ENCODE results near the gene YTHDC1. TPM values are rescaled to one million over a fixed set of nuclear protein-coding genes. Genes with fewer than 3 reads are reported as not detected.

YTHDC1 gene

GRCh38 chr4:68264875-68265565 is 84.9 kb downstream of the YTHDC1 start:
- Histone ChIP-seq H3K79me1 (ENCODE audit: low read length) (no peaks in the 10 kb centered on the region), H4K5ac (ENCODE audit: low read length) (no peak overlapping the region), H3K4me3 (ENCODE audit: low read length) (no peak overlapping the region), H3K27me3 (ENCODE audit: insufficient read depth, low read length, poor library complexity) (no peaks in the 10 kb centered on the region), H3K9ac (ENCODE audit: low read length) (no peak overlapping the region), H2AK5ac (ENCODE audit: low read length) (no peak overlapping the region), H3K27ac (ENCODE audit: low read depth, low read length) (no peak overlapping the region), H2BK120ac (ENCODE audit: low read depth, low read length) (no peak overlapping the region), H3K56ac (ENCODE audit: low read length) (no peak overlapping the region), H3K36me3 (ENCODE audit: control insufficient read depth, insufficient read depth, low read length) (no peaks in the 10 kb centered on the region), H3K18ac (ENCODE audit: low read length) (no peak overlapping the region), H3K23ac (ENCODE audit: low read length) (no peak overlapping the region), H3K4me2 (ENCODE audit: low read length) (no peak overlapping the region), H4K8ac (ENCODE audit: low read depth, low read length) (no peak overlapping the region), H2BK5ac (ENCODE audit: low read length) (no peak overlapping the region), H2BK15ac (replicated peaks; ENCODE audit: low read depth) (no peak overlapping the region), H3K79me2 (ENCODE audit: control insufficient read depth, insufficient read depth, low read length) (no peaks in the 10 kb centered on the region), H3K4me1 (ENCODE audit: control insufficient read depth, low read depth, low read length) (no peaks in the 10 kb centered on the region), H3K4ac (ENCODE audit: low read depth, low read length) (no peak overlapping the region)
- no peak for DNase-seq
- WGBS (ENCODE audit: extremely low coverage, insufficient coverage, low lambda C conversion rate): no CpG with 5 or more reads among the region's 3 CpGs

Small RNAs within 50 kb of the gene (small RNA-seq; reads per million reads assigned to genes)
- gene MT2P1 (ENCODE audit: insufficient read depth): not detected

All from mesendoderm (in vitro differentiated cells).